GM19099 (cell line): ENCODE measurements around the gene TTLL1.

Source experiments
- POLR2A ChIP-seq: IDR thresholded peaks from 3 replicates; pipeline ENCODE4 v1.6.1; 2011; ENCODE audit warnings: low read depth; ENCODE audit not compliant: insufficient read length; ENCODE audit errors: extremely low read depth

The TTLL1 gene

DNA sequence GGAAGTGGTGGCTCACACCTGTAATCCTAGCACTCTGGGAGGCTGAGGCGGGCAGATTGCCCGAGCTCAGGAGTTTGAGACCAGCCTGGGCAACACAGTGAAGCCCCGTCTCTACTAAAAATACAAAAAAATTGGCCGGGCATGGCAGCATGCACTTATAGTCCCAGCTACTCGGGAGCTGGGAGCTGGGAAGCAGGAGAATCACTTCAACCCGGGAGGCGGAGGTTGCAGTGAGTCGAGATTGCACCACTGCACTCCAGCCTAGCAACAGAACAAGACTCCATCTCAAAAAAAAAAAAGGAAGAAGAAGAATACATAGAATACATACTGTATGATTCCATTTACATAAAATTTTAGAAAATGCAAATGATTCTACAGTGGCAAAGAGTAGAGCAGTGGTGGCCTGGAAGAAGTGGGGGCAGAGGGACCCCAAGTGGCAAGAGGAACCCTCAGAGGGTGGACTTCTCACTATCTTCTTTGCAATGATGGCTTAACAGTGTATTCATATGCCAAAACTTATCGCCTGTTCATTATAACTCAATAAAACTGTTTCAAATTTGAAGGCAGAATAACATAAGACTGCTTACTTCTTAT, 96.2 kb downstream of the TTLL1 start:
- no peak for TF ChIP-seq POLR2A

DNA sequence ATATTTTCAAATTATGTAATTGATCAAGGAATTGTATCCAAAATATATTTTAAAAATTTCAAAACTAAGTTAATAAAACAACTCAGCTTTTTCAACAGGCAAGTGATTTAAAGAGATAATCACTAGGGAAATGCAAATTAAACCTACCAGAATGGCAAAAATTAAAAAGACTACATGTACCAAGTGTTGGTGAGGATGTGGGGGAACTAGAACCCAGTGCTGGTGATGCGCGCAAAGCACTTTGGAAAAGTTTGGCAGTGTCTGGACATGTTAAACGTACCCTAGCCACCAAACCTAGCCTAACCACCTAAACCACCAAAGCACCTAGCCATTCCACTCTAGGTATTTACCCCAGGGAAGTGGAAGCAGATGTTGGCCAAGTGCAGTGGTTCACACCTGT, 97.1 kb downstream of the TTLL1 start:
- no peak for TF ChIP-seq POLR2A

DNA sequence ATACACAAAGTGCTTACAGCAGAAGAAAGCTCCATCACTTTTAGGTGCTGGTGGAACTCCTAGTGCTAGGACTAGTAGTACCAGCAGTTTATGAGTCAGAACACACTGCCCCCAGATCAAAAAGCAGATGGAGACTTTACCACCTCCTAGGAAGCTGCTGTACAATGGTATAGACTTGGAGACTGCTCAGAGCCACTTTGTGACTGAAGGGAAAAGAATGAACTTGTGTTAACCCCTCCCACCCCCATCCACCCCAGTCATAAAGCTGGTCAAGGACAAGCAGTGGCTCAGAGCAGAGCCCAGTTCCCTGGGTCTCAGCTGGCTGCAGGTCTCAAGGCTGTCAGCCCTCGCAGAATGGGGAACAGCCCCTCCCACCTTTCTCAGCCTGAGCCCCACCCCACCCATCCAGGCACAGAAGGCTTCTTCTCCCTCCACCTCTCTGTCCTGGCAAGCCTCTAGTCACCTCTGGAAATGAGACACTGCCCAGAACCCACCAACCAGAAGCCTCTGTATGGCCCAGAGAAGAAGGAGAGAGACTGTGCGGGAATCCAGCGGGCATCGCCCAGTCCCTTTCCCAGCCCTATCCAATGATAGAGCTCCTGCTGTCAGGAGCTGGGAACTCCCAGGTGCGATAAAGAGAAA, 98.1 kb downstream of the TTLL1 start:
- TF ChIP-seq POLR2A: no peak

DNA sequence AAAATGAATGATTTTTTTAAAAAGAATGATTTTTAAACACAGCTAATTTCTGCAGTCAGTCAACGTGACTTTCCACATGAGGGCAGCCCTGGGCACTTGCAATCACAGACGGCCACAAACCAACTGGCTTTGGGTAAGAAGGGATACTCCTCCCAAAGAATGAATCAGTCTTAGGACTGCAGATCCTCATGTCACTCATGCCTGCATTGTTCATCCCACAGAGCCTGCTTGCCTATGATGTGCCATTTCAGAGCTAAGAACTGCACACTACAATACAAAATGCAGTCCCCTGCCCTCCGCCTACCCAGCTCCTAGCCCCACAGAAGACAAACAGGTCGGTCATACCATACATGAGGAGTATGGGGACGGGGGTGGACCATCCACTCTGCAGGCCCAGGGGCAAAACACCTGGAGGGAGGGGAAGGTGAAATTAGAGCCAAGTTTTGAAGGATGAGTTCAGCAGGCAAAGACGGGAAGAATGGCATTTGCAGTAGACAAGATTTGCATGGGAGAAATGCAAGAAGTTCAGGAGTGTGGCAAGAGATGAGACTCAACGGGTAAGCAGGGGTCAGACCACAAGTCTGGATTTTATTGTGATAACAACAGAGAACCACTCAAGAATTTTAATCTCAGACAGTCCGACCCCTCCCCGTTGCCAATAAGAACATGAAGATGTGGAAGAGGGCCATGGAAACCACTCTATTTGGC, 98.9 kb downstream of the TTLL1 start:
- no peak for TF ChIP-seq POLR2A
